CD4-positive, alpha-beta T cell treated with Interleukin-17A for 1 hour (primary cell): ENCODE data around the gene NES.

Experiments used
- DNase-seq: peaks from one replicate; pipeline ENCODE4 v3.0.0-alpha.2; 2020

Gene NES

GRCh38 chr1:156704166-156704711 lies 27.0 kb upstream of the NES start:
- DNase-seq: no peak

GRCh38 chr1:156703741-156704140 lies 26.5 kb upstream of the NES start:
- no peak for DNase-seq

GRCh38 chr1:156703336-156703735 lies 26.1 kb upstream of the NES start:
- DNase-seq: no peak

GRCh38 chr1:156700736-156701531 lies 23.7 kb upstream of the NES start:
- DNase-seq: no peak

- no peak for DNase-seq
Measured at GRCh38 chr1:156698995-156699394, 21.8 kb upstream of the NES start.

- no peak for DNase-seq
Measured at GRCh38 chr1:156697481-156697880, 20.3 kb upstream of the NES start.

GRCh38 chr1:156696755-156697154 lies 19.5 kb upstream of the NES start:
- DNase-seq: no peak

GRCh38 chr1:156694690-156694962 lies 17.4 kb upstream of the NES start:
- DNase-seq: no peak

- no peak for DNase-seq
Measured at GRCh38 chr1:156693848-156694689, 16.9 kb upstream of the NES start.

GRCh38 chr1:156692925-156693847 lies 16.0 kb upstream of the NES start:
- peak; percentile 30 for DNase-seq

- DNase-seq: no peak
Measured at GRCh38 chr1:156692441-156692924, 15.3 kb upstream of the NES start.

- no peak for DNase-seq
Measured at GRCh38 chr1:156691665-156692440, 14.6 kb upstream of the NES start.

GRCh38 chr1:156691191-156691590 lies 14.0 kb upstream of the NES start:
- no peak for DNase-seq

GRCh38 chr1:156690675-156691036 lies 13.4 kb upstream of the NES start:
- no peak for DNase-seq

- no peak for DNase-seq
Measured at GRCh38 chr1:156689953-156690674, 12.9 kb upstream of the NES start.

GRCh38 chr1:156689035-156689952 lies 12.1 kb upstream of the NES start:
- peak; percentile 81 for DNase-seq

- peak; percentile 34 for DNase-seq
Measured at GRCh38 chr1:156684227-156684782, 7.1 kb upstream of the NES start.

- DNase-seq: no peak
Measured at GRCh38 chr1:156682166-156682890, 5.1 kb upstream of the NES start.
